Epithelial cell of proximal tubule (primary cell): ENCODE results near the gene HHIPL1. TPM values are rescaled to one million over a fixed set of nuclear protein-coding genes. Genes with fewer than 3 reads are reported as not detected.

Experiments
- DNase-seq: peaks from one replicate; pipeline ENCODE4 v3.0.0-alpha.2; 2011; ENCODE audit warnings: low read depth
- H3K4me3 ChIP-seq: 2 replicates; pipeline ENCODE4 v1.5.1; 2011; ENCODE audit warnings: low read depth, mild to moderate bottlenecking, low read length
- total RNA-seq: library from RNA; depleted of rRNA; stranded (reverse); fragments of >200 nt; gene quantifications from 2 replicates; pipeline ENCODE4 v1.2.3, GENCODE V29; 2015
- TF ChIP-seq, protein P1 (sequence below): conservative IDR thresholded peaks from 2 replicates; pipeline ENCODE4 v1.5.1; 2012; ENCODE audit warnings: low read depth, mild to moderate bottlenecking, low read length

The HHIPL1 gene
- total RNA-seq, 1 donor from 2014 or later: 4.9 TPM

DNA sequence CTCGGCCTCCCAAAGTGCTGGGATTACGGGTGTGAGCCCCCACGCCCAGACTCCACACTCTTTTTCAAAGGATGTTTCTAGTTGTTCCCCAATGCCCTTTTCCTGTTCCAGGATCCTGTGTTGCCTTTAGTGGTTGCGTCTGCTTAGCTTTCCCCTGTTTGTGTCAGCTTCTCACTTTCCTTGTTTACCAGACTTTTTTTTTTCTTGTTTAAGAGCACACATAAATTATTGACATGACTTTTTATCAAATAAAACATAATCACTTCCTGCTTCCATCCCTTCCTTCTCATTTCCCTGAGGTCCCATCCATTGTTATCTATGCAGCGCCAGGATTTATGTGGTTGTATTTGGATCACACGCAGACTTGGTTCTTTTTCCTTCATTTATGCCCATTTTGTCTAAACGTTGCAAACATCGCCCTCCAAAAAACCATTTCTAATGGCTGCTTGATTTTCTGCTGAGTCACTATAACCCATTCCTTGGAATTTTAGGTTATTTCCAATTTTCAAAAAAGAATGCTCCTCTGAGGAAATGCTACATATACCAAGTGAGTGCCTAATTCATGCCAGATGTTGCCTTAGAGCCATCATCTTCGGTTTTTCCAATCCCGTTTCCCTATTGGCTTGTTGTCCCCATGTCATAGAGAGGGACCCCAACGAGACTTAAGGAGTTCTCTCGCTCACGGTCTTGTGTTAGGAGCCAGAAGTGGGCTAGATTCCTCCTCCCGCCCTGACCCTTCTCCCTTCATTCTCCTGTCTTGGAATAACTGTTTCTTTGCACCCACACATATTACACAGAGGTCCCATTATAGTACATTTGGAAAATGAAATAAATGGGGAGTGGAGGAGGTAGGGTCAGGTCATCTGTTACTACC, 25.7 kb downstream of the HHIPL1 start:
- TF ChIP-seq, protein P1, sequence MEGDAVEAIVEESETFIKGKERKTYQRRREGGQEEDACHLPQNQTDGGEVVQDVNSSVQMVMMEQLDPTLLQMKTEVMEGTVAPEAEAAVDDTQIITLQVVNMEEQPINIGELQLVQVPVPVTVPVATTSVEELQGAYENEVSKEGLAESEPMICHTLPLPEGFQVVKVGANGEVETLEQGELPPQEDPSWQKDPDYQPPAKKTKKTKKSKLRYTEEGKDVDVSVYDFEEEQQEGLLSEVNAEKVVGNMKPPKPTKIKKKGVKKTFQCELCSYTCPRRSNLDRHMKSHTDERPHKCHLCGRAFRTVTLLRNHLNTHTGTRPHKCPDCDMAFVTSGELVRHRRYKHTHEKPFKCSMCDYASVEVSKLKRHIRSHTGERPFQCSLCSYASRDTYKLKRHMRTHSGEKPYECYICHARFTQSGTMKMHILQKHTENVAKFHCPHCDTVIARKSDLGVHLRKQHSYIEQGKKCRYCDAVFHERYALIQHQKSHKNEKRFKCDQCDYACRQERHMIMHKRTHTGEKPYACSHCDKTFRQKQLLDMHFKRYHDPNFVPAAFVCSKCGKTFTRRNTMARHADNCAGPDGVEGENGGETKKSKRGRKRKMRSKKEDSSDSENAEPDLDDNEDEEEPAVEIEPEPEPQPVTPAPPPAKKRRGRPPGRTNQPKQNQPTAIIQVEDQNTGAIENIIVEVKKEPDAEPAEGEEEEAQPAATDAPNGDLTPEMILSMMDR: no peak
- no peak overlapping the region for H3K4me3 ChIP-seq
- no peak for DNase-seq

DNA sequence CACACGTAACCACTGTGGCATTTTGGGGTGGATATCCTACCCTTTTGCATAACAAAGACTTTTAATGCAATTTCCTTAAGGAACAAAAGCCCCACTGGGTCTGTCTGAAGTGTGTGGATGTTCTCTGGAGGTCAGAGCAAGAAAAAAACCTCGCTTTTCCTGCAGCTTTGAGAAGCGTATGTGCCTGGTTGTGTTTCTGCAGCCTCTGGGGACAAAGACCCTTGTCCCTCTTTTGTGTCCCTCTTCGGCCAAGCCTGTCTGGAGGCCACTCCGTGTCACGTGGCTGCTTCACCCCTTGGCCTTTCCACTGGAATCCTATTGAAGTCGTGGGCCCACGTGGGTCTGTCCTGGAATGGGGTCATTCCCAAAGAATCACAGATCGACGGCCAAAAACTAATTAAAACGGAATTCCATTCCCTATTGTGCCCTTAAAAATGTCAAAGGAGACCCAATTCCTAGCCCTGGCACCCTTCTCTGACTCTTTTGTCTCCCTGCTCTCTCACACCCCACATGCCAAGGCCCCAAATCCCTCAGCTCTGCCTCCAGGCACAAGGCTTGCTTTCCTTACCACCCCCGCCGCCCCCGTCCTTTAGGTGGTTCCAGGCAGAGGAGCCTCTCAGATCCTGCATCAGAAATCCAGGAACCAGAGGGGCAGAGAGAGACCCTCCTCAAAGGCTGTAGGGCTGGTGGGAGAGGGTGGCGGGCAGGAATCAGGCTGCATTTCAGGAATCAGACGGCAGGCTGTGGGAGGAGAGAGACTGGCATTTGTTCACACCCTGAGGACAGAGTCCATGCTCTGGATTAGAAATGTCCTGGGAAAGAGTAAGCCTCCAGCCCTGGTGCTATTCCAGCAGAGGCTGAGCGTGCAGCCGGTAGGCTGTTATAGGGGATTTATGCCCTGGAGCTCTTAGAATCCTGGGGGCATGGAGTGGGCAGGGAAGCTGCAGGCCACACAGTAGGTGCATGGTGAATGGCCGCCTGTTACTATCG, 26.6 kb downstream of the HHIPL1 start:
- no peak overlapping the region for H3K4me3 ChIP-seq
- TF ChIP-seq, protein P1: no peak
- DNase-seq: no peak

DNA sequence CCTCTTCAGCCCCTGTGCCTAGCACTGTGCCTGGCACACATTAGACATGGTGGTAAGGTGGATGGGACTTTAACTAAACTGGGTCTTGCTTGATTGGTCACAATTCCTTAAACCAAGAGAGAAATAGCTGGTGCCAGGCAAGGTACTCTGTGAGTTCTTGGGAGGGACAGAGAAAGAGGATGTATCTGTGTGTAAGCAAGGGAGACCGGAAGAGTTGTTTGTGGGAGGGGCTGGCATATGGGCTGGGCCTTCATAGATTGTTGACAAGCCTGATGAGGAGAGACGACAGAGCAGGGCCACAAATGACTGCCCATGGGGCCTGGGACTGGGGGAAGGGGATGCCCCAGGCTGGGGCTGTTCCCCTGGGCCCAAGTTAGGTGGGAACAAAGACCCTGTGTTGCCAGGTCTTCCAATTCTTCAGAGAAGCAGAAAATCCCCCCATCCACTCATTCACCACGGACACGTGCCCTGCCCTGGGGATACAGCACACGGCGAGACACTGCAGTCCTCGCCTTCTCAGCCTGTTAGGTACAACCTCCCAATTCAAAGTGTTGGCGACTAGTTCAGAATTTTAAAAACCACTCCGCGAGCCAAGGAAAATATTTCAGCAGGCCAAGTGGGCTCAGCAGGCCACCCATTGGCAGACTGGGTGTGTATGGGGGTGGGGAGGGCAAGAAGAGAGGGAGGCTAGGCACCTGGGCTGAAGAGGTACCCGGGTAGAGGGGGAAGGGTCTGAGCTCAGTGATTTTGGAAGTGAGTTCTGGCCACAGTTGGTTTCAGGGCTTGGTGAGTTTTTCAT, 27.8 kb downstream of the HHIPL1 start:
- no peak overlapping the region for H3K4me3 ChIP-seq
- DNase-seq: no peak
- TF ChIP-seq, protein P1: no peak

DNA sequence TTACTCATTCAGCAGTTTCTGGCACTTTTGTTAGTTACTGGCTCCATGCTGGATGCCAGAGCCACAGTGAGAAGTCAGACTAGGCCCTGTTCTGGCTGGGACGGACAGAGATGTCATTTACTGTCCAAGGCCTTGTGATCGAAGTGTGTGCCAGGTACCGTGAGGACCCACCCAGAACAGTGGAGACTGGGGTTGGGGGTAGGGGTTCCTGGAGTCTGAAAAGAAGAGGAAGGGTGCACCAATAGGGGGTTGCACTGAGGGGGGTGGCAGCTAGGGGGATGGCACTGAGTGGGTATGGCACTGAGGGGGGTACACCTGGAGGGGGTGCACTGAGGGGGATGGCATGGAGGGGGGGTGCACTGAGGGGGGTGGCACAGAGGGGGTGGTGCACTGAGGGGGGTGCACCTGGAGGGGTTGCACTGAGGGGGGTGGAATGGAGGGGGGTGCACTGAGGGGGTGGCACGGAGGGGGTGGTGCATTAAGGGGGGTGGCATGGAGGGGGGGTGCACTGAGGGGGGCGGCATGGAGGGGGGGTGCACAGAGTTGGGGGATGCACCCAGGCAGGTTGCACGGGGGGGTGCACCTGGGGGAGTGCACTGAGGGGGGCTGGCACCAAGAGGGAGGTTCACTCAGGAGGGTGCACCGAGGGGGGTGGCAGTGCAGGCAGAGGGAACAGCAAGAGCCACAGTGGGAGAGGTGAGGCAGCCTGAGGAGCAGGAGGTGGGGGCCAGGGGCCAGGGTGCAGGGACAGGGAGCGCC, 28.6 kb downstream of the HHIPL1 start:
- TF ChIP-seq, protein P1: no peak
- H3K4me3 ChIP-seq: no peak overlapping the region
- no peak for DNase-seq

DNA sequence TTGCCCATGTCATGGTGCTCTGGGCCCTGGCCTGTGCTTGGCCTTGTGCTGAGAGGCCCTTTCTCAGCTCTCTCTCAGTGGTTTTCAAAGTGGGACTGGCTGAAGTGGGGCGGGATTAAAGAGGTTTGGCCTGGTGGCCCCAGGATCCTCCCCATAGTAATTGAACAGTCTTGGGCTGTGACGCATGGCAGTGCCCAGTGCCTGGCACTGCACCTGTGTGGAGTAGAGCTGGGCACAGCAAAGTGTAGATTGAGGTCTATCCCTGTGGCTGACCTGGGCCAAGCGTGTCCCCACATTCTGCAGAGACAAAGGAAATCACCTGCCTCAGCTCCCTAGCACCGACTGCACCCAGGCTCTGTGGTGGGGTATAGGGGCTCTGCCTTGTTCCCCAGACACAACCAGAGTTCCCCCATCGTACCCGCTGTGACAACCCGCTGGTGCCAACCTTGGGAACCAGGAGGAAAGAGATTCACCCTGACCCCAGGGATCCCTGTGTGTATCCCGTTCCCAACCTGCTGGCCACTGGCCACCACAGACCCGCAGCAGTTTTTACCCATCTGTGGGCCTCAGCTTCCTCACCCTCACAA, 29.2 kb downstream of the HHIPL1 start:
- TF ChIP-seq, protein P1: no peak
- H3K4me3 ChIP-seq: no peak overlapping the region
- no peak for DNase-seq
